Mesothelial cell of epicardium (in vitro differentiated cells): ENCODE measurements around the gene IL1F10. TPM values are rescaled to one million over a fixed set of nuclear protein-coding genes. Genes with fewer than 3 reads are reported as not detected.

Experiments
- DNase-seq, 2 experiments: peaks; one replicate each; pipeline ENCODE4 v3.0.0; 2021; ENCODE audit warnings: low spot score in 2 of 2; ENCODE audit not compliant: unreplicated experiment in 2 of 2
- H3K27ac Mint-ChIP-seq: 2 replicates; pipeline ENCODE4 v1.8.0; 2021; ENCODE audit warnings: mixed read lengths
- H3K27me3 Mint-ChIP-seq: 2 replicates; pipeline ENCODE4 v1.8.0; 2021; ENCODE audit warnings: low read depth, mixed read lengths
- H3K36me3 Mint-ChIP-seq: 2 replicates; pipeline ENCODE4 v1.8.0; 2021; ENCODE audit warnings: mixed read lengths
- H3K4me1 Mint-ChIP-seq: 2 replicates; pipeline ENCODE4 v1.8.0; 2021; ENCODE audit warnings: mixed read lengths
- H3K4me3 Mint-ChIP-seq: 2 replicates; pipeline ENCODE4 v1.8.0; 2021; ENCODE audit warnings: mild to moderate bottlenecking, moderate library complexity, mixed read lengths
- H3K9me3 Mint-ChIP-seq: 2 replicates; pipeline ENCODE4 v1.8.0; 2021; ENCODE audit warnings: mixed read lengths
- CTCF ChIP-seq: fragments of 200-600 bp; sonication (generic); IDR thresholded peaks from one replicate; pipeline ENCODE4 v1.5.0; 2021; ENCODE audit warnings: antibody characterized with exemption; ENCODE audit not compliant: unreplicated experiment
- total RNA-seq: library from RNA; stranded (reverse); gene quantifications from 3 replicates; pipeline ENCODE4 v1.2.1, GENCODE V29; 2021

IL1F10 gene
- total RNA-seq, 1 donor from 2014 or later = not detected

- no peaks in the 10 kb centered on the region for H3K4me1 Mint-ChIP-seq
- no peak for TF ChIP-seq CTCF
- no peak for DNase-seq
- H3K36me3 Mint-ChIP-seq = no peaks in the 10 kb centered on the region
- H3K27me3 Mint-ChIP-seq = peaks cover 50% of the 10 kb centered on the region
- H3K9me3 Mint-ChIP-seq = peaks cover 7% of the 10 kb centered on the region
- no peak overlapping the region for H3K27ac Mint-ChIP-seq
- no peak overlapping the region for H3K4me3 Mint-ChIP-seq
Observed at GRCh38 chr2:113039719-113040118, 28.1 kb upstream of the IL1F10 start.

GRCh38 chr2:113041871-113042270 lies 25.9 kb upstream of the IL1F10 start:
- H3K27me3 Mint-ChIP-seq = peaks cover 45% of the 10 kb centered on the region
- DNase-seq = no peak
- no peaks in the 10 kb centered on the region for H3K36me3 Mint-ChIP-seq
- H3K9me3 Mint-ChIP-seq = peaks cover 19% of the 10 kb centered on the region
- no peak overlapping the region for H3K27ac Mint-ChIP-seq
- TF ChIP-seq CTCF = no peak
- no peak overlapping the region for H3K4me3 Mint-ChIP-seq
- no peaks in the 10 kb centered on the region for H3K4me1 Mint-ChIP-seq

GRCh38 chr2:113046465-113046864 lies 21.3 kb upstream of the IL1F10 start:
- Mint-ChIP-seq H3K27me3 (peaks cover 24% of the 10 kb centered on the region), H3K4me3 (no peak overlapping the region), H3K36me3 (no peaks in the 10 kb centered on the region), H3K27ac (no peak overlapping the region), H3K4me1 (no peaks in the 10 kb centered on the region), H3K9me3 (peaks cover 38% of the 10 kb centered on the region)
- TF ChIP-seq CTCF = no peak
- DNase-seq = no peak

- no peak overlapping the region for H3K27ac Mint-ChIP-seq
- H3K4me3 Mint-ChIP-seq = no peak overlapping the region
- H3K9me3 Mint-ChIP-seq = peaks cover 58% of the 10 kb centered on the region
- TF ChIP-seq CTCF = no peak
- H3K27me3 Mint-ChIP-seq = peaks cover 10% of the 10 kb centered on the region
- H3K4me1 Mint-ChIP-seq = no peaks in the 10 kb centered on the region
- DNase-seq = no peak
- no peaks in the 10 kb centered on the region for H3K36me3 Mint-ChIP-seq
Observed at GRCh38 chr2:113050921-113051895, 16.6 kb upstream of the IL1F10 start.

- Mint-ChIP-seq H3K36me3 (no peaks in the 10 kb centered on the region), H3K27me3 (peaks cover 10% of the 10 kb centered on the region), H3K4me1 (no peaks in the 10 kb centered on the region), H3K27ac (no peak within 1 kb of the TSS), H3K4me3 (no peak within 1 kb of the TSS), H3K9me3 (peaks cover 55% of the 10 kb centered on the region)
- no peak for TF ChIP-seq CTCF
- DNase-seq = no peak
Observed at GRCh38 chr2:113052396-113052917, 15.3 kb upstream of the IL1F10 start, which contains the start of gene IL36B. Gene IL36B (minus strand): TSS chr2:113052867.
